NT2/D1 (cell line): ENCODE data around the gene VRTN.

ENCODE experiments used
- SUZ12 ChIP-seq: IDR thresholded peaks from 2 replicates; pipeline ENCODE4 v1.6.1; 2011; ENCODE audit not compliant: insufficient read length, insufficient read depth; ENCODE audit errors: extremely low read depth
- YY1 ChIP-seq: IDR thresholded peaks from 2 replicates; pipeline ENCODE4 v1.6.1; 2011; ENCODE audit not compliant: insufficient read length, insufficient read depth

GRCh38 chr14:74403619-74404417 lies 55.5 kb downstream of the VRTN start:
- no peak for TF ChIP-seq SUZ12
- no peak for TF ChIP-seq YY1
